ENCODE results near the gene ANP32A.
"Not testable (repeated sequence)": the region's sequence is repeated elsewhere in the genome, so short reads cannot be mapped to it uniquely, and the experiment has no call there.

Gene ANP32A

DNA sequence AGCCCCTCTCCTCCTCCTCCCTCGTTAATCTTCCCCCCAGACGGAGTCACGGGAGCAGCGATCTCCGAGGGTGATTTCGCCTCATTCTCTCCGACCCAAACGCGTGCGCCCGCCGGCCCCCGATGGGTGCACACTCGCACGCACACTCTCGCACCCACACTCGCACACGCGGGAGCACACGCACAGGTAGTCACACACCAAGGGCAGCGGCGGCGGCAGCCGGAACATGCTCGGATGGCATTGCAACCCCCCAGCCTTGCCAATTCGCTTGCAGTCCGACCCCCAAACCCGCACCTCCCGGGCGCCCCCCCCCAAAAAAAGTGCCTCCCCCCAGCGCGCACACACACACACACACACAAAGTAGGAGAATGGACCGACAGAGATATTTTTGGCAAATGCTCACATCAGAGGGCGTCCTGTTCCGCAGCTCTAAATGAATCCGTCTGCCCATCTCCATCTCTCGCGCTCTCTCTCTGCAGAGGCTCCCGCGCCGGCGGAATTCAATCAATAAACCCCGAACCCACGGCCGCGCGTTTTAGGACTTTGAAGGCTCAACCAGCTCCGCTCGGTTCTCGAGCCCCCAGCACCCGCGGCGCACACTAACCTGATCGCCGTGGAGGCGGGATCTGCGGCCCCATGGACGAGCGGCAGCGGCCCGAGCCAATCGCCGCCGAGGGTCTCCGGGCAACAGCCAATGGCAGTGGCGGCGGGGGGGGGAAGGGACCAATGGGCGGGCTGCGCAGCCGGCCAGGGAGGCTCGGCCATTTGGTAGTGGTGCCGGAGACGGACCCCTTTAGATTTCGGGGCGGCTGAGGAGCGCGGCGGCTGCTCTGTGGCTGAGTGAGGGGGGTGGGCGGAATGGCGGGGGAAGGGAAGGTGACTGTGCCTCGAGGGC lies at the start of gene ANP32A:
Gene ANP32A (minus strand): TSS at position 601 of the 895 bp plus-strand sequence. CDS start 144 bp downstream, at position 457.
- DNase-seq = peak; percentile 98

GRCh38 chr15:68868296-68868695 lies 47.6 kb upstream of the ANP32A start:
- peak; percentile 38 for DNase-seq

GRCh38 chr15:68862415-68862814 lies 41.7 kb upstream of the ANP32A start:
- DNase-seq = no peak

- DNase-seq = not testable (repeated sequence)
These were observed 38.0 kb upstream of the ANP32A start for GRCh38 chr15:68858666-68859065.

DNA sequence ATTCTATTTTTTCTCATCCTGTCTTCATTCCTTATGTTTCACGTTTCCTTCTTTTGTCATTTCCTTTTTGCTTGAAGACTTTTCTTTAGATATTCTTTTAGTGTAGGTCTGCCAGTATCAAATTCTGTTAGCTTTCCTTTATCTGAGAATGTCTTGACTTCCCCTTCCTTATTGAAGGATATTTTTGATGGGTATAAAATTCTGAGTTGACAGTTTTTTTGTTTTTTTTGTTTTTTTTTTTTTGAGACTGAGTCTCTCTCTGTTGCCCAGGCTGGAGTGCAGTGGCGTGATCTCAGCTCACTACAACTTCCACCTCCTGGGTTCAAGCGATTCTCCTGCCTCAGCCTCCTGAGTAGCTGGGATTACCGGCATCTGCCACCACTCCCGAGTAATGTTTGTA lies 36.7 kb upstream of the ANP32A start:
- not testable (repeated sequence) for DNase-seq

- peak; percentile 25 for DNase-seq
These were observed 31.8 kb upstream of the ANP32A start for GRCh38 chr15:68852461-68852860.

- DNase-seq = no peak
These were observed 31.3 kb upstream of the ANP32A start for GRCh38 chr15:68851971-68852370.

DNA sequence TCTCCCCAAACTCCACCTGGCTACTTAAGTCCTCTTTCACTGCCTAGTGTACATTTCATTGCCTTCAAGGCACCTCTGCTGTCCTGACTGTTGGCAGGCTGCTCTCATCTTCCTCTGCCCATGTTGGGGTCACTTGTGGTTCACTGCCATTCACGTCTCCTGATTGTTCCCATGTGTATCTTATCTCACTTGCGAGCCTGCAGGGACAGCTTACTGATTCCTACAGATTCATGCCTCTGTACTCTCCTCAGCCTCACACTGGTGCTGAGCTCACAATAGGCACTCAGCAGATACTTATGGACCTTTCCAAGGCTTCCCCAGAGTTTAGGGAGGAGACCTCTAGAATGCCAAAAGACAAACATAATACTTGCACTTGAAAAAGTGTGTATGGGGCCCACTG lies 28.8 kb upstream of the ANP32A start:
- no peak for DNase-seq

DNA sequence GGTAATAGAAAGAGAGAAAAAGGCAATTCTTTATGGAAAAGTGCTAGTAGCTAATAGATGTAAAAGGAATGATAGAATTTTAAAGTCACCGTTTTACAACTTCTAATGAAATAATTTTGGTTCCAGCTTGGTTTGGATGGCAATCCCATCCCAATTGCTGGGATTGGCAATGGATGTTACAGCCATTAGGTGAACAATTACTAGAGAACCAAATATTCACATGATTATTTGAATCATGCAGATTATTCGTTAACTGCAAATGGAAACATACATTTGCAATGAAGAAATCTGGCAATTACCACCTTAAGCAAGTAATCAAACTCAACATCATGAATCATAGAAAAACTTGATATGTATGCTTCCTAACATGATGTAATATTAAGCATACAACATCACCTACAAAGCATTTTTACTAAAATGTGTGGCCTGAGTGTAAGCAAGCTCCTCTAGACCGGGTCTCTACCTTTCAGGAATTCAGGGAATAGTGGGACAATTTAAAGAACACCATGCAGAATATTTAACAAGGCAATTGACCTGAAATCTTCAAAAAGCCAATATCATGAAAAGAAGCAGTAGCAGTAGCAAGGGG lies 26.2 kb upstream of the ANP32A start:
- DNase-seq = no peak

- DNase-seq = no peak
These were observed 24.3 kb upstream of the ANP32A start for GRCh38 chr15:68844856-68845550.

DNA sequence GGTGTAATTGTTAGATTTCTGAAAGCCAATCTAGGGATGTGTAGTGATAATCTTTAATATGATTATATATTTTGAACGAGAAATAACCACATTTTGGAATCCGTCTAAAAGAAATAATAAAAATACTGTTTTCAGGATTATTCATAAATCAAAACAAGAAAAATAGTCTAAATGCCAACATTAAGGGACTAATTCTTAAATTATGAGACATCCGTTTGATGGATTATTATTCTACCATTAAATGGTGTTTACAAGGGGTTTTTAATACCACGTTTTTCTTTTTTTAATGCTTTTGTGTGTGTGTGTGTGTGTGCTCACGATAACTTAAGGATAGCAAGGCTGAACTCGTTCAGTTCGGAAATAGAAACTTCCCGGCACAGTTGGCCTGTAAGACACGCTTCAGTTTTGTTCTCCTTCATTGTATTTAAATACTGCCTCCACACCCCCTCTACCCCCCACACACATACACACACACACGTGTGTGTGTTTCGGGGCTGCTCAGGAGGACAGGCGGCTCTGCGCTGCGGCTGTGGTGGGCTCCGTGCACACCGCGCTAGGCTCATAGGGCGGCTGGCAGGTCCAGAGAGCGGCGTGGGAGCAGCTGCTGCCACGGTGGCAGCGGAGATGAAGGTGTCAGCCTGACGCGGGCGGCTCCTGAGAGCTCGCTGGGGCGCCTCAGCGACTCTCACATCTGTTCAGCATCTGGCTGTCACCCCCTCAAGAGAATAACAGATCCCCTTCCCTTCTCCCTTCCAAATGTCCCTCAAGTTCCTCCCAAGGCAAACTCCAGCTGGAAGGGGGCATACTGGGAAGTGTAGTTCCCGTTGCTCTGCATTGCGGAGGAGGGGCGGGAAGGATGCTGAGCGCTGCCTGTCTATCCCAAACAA lies 23.0 kb upstream of the ANP32A start:
- DNase-seq = peak; percentile 78

DNA sequence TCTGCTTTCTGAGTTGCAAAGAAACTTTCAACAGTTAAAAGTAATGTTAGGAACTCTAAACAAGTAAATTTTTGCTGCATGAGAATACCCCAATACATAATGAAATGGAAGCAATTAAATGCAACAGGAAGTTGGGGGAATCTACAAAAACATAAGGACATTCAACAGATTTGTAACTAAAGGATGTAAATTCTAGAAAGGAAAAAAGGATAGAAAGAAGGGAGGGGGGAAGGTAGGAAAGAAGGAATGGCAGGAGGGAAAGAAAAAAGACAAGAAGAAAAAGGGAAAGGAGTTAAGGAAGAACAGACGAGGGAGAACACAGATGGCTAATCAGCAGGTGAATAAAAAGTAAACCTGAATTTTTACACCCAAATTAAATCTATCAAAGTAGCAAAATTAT lies 22.3 kb upstream of the ANP32A start:
- DNase-seq = no peak

- DNase-seq = no peak
These were observed 13.7 kb upstream of the ANP32A start for GRCh38 chr15:68834346-68834745.

DNA sequence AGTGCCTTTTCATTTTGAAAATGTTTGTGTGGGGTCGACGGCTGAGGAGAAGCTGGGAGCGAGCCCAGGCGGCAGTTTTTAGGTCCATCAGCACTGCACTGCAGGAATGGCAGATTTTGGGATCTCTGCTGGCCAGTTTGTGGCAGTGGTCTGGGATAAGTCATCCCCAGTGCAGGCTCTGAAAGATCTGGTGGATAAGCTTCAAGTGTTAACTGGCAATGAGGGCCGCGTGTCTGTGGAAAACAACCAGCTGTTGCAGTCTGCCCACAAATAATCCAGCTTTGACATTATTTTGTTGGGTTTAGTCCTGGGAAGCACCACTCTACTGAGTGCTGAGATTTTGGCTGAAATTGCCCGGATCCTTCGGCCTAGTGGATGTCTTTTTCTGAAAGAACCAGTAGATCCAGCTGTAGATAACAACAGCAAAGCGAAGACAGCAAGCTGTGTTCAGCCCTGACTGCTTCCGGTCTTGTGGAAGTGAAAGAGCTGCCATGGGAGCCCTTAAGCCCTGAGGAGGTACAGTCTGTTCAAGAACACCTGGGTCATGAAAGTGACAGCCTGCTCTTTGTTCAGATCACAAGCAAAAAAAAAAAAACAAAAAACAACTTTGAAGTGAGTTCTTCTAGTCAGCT lies 13.1 kb upstream of the ANP32A start:
- DNase-seq = peak; percentile 32

DNA sequence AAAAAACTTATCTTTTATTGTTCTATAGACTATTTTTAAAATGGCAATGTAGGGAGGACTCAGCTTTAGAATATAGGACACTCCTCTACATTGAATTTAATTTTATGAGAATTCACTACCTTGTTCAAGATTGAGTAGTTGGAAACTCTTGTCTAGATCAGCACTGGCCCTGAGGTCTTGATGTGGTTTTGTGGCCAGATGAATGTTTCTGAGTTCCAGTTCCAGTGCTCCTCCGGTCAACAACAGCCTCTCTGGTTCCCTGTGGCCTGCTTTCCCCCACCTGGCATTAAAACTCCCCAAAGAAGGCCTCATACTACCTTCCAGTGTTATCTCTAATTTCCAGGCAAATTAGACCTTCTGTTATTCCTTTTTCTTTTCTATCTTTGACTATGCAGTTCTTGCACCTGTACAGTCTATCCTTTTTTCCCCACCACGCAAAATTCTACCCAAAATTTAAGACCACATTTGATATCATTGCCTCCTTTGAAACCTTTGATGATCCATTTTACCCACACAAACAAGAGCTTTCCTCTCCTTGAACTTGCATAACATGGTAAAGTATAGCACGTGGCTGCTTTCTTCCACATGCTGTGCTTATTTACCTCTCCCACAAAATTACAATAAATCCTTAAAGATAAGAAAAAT lies 9.6 kb upstream of the ANP32A start:
- DNase-seq = no peak

GRCh38 chr15:68829068-68829467 lies 8.4 kb upstream of the ANP32A start:
- DNase-seq = peak; percentile 64

GRCh38 chr15:68823561-68823960 lies 2.9 kb upstream of the ANP32A start:
- no peak for DNase-seq

GRCh38 chr15:68822818-68823217 lies 2.1 kb upstream of the ANP32A start:
- peak; percentile 62 for DNase-seq

DNA sequence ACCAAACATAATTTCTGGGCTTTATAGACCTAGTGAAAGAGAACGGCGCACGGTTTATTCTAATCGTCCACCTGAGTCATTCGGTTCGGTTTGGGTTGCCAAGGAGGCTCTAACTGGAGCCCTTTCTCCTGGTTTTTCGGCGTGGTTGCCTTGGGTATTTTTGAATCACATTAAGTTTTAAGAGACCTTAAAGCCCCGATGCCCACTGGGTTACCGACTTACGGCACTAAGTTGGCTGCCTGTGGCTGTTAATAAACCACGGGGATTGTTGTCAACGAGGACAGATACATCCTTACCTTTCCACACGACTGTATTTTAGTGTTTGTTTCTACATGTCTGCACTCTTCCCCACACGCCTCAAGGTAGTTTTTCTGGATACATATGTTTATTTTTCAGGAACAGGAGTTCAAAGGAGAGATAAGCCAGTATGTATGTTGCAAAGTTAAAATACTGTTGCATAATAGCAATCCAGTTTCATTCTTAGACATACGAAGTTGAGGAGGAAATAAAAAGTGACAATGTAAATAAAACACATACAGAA lies 1.2 kb upstream of the ANP32A start:
- DNase-seq = peak; percentile 55

DNA sequence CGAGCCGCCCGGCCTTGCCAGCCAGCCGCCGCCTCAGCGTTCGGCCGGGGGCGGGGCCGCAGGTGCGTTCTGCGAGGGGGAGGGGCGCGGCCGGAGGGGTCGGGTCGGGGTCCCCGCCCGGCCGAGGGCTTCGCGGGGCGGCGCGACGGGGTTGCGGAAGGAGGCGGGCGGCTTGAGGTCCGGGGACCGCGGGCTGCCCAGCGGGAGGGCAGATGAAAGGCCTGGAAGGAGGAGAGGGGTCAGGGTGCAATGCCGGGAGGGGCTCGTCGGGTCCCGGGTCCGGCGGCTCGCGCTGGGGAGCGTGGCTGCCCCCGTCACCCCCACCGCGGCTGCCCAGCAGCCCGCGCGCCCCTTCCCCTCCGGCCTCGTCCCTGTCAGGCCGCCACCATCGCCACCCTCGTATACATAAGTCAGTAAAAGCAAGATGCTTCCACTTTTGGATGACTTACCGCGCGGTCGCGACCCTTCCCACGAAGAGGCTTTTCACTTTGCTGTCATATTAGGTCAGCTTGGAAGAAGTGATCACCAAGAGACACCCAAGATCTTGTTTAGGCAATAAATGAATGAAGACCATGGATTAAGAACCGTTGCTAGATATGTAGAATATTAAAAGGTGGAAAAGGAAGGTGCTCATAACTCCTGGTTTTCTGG lies 620 bp upstream of the ANP32A start:
- DNase-seq = peak; percentile 55
